Ishikawa (cell line): ENCODE data around the gene TMEM208.

ENCODE experiments used
- CEBPB ChIP-seq: IDR thresholded peaks from 2 replicates; pipeline ENCODE4 v1.6.1; 2012
- CREB1 ChIP-seq: IDR thresholded peaks from 2 replicates; pipeline ENCODE4 v1.6.1; 2012; ENCODE audit warnings: low read depth
- EGR1 ChIP-seq: IDR thresholded peaks from 2 replicates; pipeline ENCODE4 v1.6.1; 2012
- EP300 ChIP-seq: IDR thresholded peaks from 2 replicates; pipeline ENCODE4 v1.6.1; 2012; ENCODE audit warnings: borderline replicate concordance
- FOXM1 ChIP-seq: IDR thresholded peaks from 2 replicates; pipeline ENCODE4 v1.6.1; 2012; ENCODE audit warnings: low read depth, borderline replicate concordance
- NFIC ChIP-seq: IDR thresholded peaks from 2 replicates; pipeline ENCODE4 v1.6.1; 2012
- RAD21 ChIP-seq: IDR thresholded peaks from 2 replicates; pipeline ENCODE4 v1.6.1; 2012; ENCODE audit warnings: low read depth
- TAF1 ChIP-seq: IDR thresholded peaks from 2 replicates; pipeline ENCODE4 v1.6.1; 2012; ENCODE audit warnings: low read depth, mild to moderate bottlenecking
- TCF12 ChIP-seq: IDR thresholded peaks from 2 replicates; pipeline ENCODE4 v1.6.1; 2012; ENCODE audit warnings: low read depth
- TEAD4 ChIP-seq: IDR thresholded peaks from 2 replicates; pipeline ENCODE4 v1.6.1; 2012
- YY1 ChIP-seq: IDR thresholded peaks from 2 replicates; pipeline ENCODE4 v1.6.1; 2012; ENCODE audit warnings: low read depth
- ZBTB7A ChIP-seq: IDR thresholded peaks from 2 replicates; pipeline ENCODE4 v1.6.1; 2012; ENCODE audit warnings: low read depth
- TF ChIP-seq, protein P1 (sequence below): IDR thresholded peaks from 2 replicates; pipeline ENCODE4 v1.6.1; 2012; ENCODE audit warnings: low read depth, mild to moderate bottlenecking
- TF ChIP-seq, protein P2 (sequence below): IDR thresholded peaks from 2 replicates; pipeline ENCODE4 v1.6.1; 2012
- TF ChIP-seq, protein P3 (sequence below): IDR thresholded peaks from 2 replicates; pipeline ENCODE4 v1.6.1; 2012

Gene TMEM208

DNA sequence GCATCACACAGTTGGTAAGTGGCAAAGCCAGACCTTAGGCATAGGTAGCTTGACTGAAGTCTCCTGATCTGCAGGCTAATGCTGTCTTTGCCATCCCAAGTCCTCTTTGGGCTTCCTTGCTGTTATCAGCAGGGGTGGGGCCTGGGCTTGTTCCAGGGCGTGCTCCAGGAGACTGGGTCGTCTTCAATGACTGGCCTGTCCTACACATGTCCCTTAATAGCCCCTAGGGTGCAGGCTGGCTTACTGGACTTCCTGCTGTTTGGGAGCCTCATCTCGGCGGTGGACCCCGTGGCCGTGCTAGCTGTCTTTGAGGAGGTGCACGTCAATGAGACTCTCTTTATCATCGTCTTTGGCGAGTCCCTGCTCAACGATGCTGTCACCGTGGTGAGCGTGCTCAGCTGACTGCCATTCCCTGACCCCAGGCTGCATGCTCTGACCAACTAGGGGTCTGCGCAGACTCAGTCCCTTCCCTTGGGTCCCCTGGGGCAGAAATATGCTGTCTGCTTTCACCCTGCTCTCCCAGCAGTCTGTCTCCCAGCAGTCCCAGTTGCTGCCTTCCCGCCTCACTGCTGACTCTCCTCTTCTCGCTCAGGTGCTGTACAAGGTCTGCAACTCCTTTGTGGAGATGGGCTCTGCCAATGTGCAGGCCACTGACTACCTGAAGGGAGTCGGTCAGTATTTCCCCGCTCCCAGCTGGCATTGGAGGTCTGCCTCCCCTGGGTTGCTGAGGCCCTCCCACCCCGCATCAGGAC lies 28.0 kb downstream of the TMEM208 start:
- TF ChIP-seq TCF12, result no peak
- no peak for TF ChIP-seq TEAD4
- TF ChIP-seq CEBPB, result no peak
- TF ChIP-seq, protein P1, sequence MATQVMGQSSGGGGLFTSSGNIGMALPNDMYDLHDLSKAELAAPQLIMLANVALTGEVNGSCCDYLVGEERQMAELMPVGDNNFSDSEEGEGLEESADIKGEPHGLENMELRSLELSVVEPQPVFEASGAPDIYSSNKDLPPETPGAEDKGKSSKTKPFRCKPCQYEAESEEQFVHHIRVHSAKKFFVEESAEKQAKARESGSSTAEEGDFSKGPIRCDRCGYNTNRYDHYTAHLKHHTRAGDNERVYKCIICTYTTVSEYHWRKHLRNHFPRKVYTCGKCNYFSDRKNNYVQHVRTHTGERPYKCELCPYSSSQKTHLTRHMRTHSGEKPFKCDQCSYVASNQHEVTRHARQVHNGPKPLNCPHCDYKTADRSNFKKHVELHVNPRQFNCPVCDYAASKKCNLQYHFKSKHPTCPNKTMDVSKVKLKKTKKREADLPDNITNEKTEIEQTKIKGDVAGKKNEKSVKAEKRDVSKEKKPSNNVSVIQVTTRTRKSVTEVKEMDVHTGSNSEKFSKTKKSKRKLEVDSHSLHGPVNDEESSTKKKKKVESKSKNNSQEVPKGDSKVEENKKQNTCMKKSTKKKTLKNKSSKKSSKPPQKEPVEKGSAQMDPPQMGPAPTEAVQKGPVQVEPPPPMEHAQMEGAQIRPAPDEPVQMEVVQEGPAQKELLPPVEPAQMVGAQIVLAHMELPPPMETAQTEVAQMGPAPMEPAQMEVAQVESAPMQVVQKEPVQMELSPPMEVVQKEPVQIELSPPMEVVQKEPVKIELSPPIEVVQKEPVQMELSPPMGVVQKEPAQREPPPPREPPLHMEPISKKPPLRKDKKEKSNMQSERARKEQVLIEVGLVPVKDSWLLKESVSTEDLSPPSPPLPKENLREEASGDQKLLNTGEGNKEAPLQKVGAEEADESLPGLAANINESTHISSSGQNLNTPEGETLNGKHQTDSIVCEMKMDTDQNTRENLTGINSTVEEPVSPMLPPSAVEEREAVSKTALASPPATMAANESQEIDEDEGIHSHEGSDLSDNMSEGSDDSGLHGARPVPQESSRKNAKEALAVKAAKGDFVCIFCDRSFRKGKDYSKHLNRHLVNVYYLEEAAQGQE, result no peak
- TF ChIP-seq EGR1, result no peak
- TF ChIP-seq RAD21, result no peak
- no peak for TF ChIP-seq CREB1
- TF ChIP-seq, protein P2, sequence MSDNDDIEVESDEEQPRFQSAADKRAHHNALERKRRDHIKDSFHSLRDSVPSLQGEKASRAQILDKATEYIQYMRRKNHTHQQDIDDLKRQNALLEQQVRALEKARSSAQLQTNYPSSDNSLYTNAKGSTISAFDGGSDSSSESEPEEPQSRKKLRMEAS, result no peak
- no peak for TF ChIP-seq YY1
- no peak for TF ChIP-seq ZBTB7A
- TF ChIP-seq TAF1, result no peak
- TF ChIP-seq EP300, result no peak

DNA sequence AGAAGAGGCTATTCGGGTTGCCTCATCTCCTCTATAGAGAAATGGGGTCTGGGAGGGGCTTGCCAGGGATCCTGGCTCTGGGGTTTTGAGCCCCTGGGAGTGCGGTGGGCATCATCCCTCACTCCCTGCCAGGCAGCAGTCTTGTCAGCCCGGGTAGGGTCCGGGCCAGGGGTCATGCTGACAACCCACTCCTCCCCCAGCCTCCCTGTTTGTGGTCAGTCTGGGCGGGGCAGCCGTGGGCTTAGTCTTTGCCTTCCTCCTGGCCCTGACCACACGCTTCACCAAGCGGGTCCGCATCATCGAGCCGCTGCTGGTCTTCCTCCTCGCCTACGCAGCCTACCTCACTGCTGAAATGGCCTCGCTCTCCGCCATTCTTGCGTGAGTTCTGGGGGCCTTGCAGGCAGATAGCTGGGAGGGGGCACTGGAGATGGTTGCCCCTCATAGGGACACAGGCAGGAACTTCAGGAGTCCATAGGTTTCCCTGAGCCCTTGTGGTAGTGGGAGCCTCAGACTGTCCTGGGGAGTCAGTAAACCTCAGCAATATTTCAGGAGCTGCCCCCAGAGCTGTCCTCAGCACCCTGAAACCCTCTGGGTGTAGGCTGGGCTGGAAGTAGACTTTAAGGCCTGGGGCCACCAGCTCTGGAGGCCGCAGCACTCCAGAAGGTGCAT lies 28.8 kb downstream of the TMEM208 start:
- no peak for TF ChIP-seq ZBTB7A
- no peak for TF ChIP-seq CREB1
- no peak for TF ChIP-seq RAD21
- TF ChIP-seq, protein P2, result no peak
- TF ChIP-seq, protein P3, sequence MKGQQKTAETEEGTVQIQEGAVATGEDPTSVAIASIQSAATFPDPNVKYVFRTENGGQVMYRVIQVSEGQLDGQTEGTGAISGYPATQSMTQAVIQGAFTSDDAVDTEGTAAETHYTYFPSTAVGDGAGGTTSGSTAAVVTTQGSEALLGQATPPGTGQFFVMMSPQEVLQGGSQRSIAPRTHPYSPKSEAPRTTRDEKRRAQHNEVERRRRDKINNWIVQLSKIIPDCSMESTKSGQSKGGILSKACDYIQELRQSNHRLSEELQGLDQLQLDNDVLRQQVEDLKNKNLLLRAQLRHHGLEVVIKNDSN, result no peak
- TF ChIP-seq, protein P1, result no peak
- TF ChIP-seq CEBPB, result no peak
- no peak for TF ChIP-seq TEAD4
- TF ChIP-seq EGR1, result no peak
- TF ChIP-seq TAF1, result no peak
- TF ChIP-seq EP300, result no peak
- TF ChIP-seq YY1, result no peak
- no peak for TF ChIP-seq FOXM1
- TF ChIP-seq NFIC, result no peak
- TF ChIP-seq TCF12, result no peak

DNA sequence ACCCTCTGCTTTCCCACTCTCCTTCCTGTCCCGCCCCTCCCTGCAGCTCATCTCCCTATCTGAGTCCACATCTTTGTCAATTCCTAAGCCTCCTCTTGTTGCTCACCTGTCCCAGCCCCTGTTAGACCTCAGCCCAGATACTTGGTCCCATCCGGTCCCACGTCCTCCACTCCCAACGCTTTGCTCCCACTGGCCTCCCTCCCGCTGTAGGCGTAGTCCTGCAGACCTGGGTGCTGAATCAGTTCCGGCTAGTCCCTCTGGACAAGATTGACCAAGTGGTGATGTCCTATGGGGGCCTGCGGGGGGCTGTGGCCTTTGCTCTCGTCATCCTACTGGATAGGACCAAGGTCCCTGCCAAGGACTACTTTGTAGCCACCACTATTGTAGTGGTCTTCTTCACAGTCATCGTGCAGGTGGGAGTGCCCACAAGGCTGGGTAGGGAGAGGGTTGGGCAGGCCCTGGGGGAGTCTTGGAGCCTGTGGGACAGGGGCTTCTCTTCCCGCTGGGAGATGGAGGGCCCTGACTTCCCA lies 29.8 kb downstream of the TMEM208 start:
- TF ChIP-seq EP300, result no peak
- TF ChIP-seq EGR1, result no peak
- no peak for TF ChIP-seq TEAD4
- TF ChIP-seq, protein P1, result no peak
- TF ChIP-seq, protein P2, result no peak
- TF ChIP-seq NFIC, result no peak
- TF ChIP-seq FOXM1, result no peak
- TF ChIP-seq, protein P3, result no peak
- no peak for TF ChIP-seq TCF12
- TF ChIP-seq TAF1, result no peak
- TF ChIP-seq CEBPB, result no peak
- no peak for TF ChIP-seq YY1
- TF ChIP-seq RAD21, result no peak
- no peak for TF ChIP-seq CREB1
- no peak for TF ChIP-seq ZBTB7A
